HepG2 (cell line): Measurements from ENCODE around the gene ZDHHC14. TPM values are rescaled to one million over a fixed set of nuclear protein-coding genes. Genes with fewer than 3 reads are reported as not detected.
A peak's percentile ranks its signal among the peaks of the same experiment; 100 is the strongest.

Experiments used
- AHDC1 ChIP-seq: sonication (generic); formaldehyde crosslinking; IDR thresholded peaks from 2 replicates; pipeline ENCODE4 v1.5.1; 2020; ENCODE audit warnings: mild to moderate bottlenecking, missing genetic modification reagents, borderline replicate concordance
- ARID5B ChIP-seq: IDR thresholded peaks from 2 replicates; pipeline ENCODE4 v1.4.0; 2020; ENCODE audit warnings: mild to moderate bottlenecking, missing genetic modification reagents
- ASH2L ChIP-seq: fragments of 300-600, 200-600 bp; sonication (generic); IDR thresholded peaks from 2 replicates; pipeline ENCODE4 v1.7.0; 2017; ENCODE audit warnings: low read depth, mild to moderate bottlenecking, moderate library complexity, mixed read lengths, low read length; ENCODE audit not compliant: insufficient read length
- MAFF ChIP-seq: IDR thresholded peaks from 2 replicates; pipeline ENCODE4 v1.6.1; 2011; ENCODE audit warnings: low read depth, low read length, improper control_type of control experiment
- MIER3 ChIP-seq: IDR thresholded peaks from 2 replicates; pipeline ENCODE4 v1.6.1; 2016; ENCODE audit warnings: missing compliant biosample characterization, borderline replicate concordance
- MTA3 ChIP-seq: sonication (generic); formaldehyde crosslinking; IDR thresholded peaks from 2 replicates; pipeline ENCODE4 v1.4.0; 2020; ENCODE audit warnings: missing genetic modification reagents
- NFIC ChIP-seq: IDR thresholded peaks from 2 replicates; pipeline ENCODE4 v1.6.1; 2012; ENCODE audit warnings: mild to moderate bottlenecking, low read length, inconsistent platforms
- RORA ChIP-seq: sonication (generic); formaldehyde crosslinking; IDR thresholded peaks from 2 replicates; pipeline ENCODE4 v1.5.0; 2020; ENCODE audit warnings: mild to moderate bottlenecking, missing genetic modification reagents, moderate library complexity
- RXRA ChIP-seq: sonication (generic); formaldehyde crosslinking; IDR thresholded peaks from 2 replicates; pipeline ENCODE4 v1.5.1; 2020; ENCODE audit warnings: missing genetic modification reagents
- SOX13 ChIP-seq, 3 experiments: fragments of 450-650 bp in 1 of 3; sonication (generic) in 1 of 3; formaldehyde crosslinking in 1 of 3; IDR thresholded peaks in 2 of 3; conservative IDR thresholded peaks in 1 of 3; 2 replicates each; pipeline versions ENCODE4 v1.5.0 to v1.6.1; 2016 to 2020; ENCODE audit warnings: antibody characterized with exemption in 1 of 3, mild to moderate bottlenecking in 1 of 3, missing compliant biosample characterization in 1 of 3, missing genetic modification reagents in 1 of 3, moderate library complexity in 1 of 3
- SP2 ChIP-seq: sonication (generic); formaldehyde crosslinking; IDR thresholded peaks from 2 replicates; pipeline ENCODE4 v1.5.1; 2020; ENCODE audit warnings: mild to moderate bottlenecking, missing genetic modification reagents
- TCF12 ChIP-seq, 2 experiments: fragments of 450-650 bp in 1 of 2; sonication (generic) in 1 of 2; formaldehyde crosslinking in 1 of 2; IDR thresholded peaks; 2 replicates each; pipeline versions ENCODE4 v1.6.1 to v1.8.0; 2017 to 2022; ENCODE audit warnings: antibody characterized with exemption in 1 of 2, mild to moderate bottlenecking in 1 of 2, missing genetic modification reagents in 1 of 2, moderate library complexity in 1 of 2
- WIZ ChIP-seq: sonication (generic); formaldehyde crosslinking; IDR thresholded peaks from 2 replicates; pipeline ENCODE4 v1.5.1; 2020; ENCODE audit warnings: mild to moderate bottlenecking, missing genetic modification reagents
- ZBTB39 ChIP-seq: sonication (generic); formaldehyde crosslinking; IDR thresholded peaks from 2 replicates; pipeline ENCODE4 v1.5.0; 2020; ENCODE audit warnings: missing genetic modification reagents
- ZNF563 ChIP-seq: sonication (generic); formaldehyde crosslinking; IDR thresholded peaks from 2 replicates; pipeline ENCODE4 v1.8.0; 2022; ENCODE audit warnings: mild to moderate bottlenecking, moderate library complexity, missing genetic modification reagents
- ZNF672 ChIP-seq: sonication (generic); formaldehyde crosslinking; IDR thresholded peaks from 2 replicates; pipeline ENCODE4 v1.8.1; 2022; ENCODE audit warnings: missing genetic modification reagents
- polyA plus RNA-seq, 8 experiments: library from polyadenylated mRNA; depleted of rRNA in 3 of 8; stranded (reverse) in 7 of 8; unstranded in 1 of 8; fragments of >200 nt; fragmentation: Illumina TruSeq in 4 of 8; extraction: Trizol in 4 of 8; gene quantifications; 2 replicates each; pipeline versions ENCODE4 v1.2.1 to v1.2.3, GENCODE V29; 2011 to 2016; ENCODE audit warnings: low read depth in 4 of 8, missing spikeins in 1 of 8, mixed read lengths in 1 of 8; ENCODE audit not compliant: insufficient read depth in 1 of 8
- total RNA-seq, 5 experiments: library from RNA; depleted of rRNA; stranded (reverse); fragments of >200 nt; fragmentation: Illumina TruSeq; extraction: Trizol; gene quantifications; 2 replicates each; pipeline ENCODE4 v1.2.3, GENCODE V29; 2016; ENCODE audit warnings: low read depth in 1 of 5

The ZDHHC14 gene
- total and polyA plus RNA-seq, 2 of the 13 experiments (the other 11 are each of a cell fraction or from before 2014, with no cell fraction given): 3.7 to 9.5 TPM

- TF ChIP-seq ZBTB39 (CRISPR knock-in tag) (peak; percentile 40; the same call in 1 of the 2 replicates), RXRA (CRISPR knock-in tag) (0 out of 2 replicates have a peak, but pooled peaks have one; percentile 39), NFIC (peak; percentile 61; the same call in 1 of the 2 replicates), SP2 (CRISPR knock-in tag) (no peak), RORA (CRISPR knock-in tag) (no peak), MAFF (no peak), ZNF672 (no peak), ZNF563 (CRISPR knock-in tag) (no peak), MIER3 (CRISPR knock-in tag) (0 out of 2 replicates have a peak, but pooled peaks have one; percentile 16), MTA3 (no peak), ARID5B (peak; percentile 83), WIZ (CRISPR knock-in tag) (0 out of 2 replicates have a peak, but pooled peaks have one; percentile 27), TCF12 (IDR thresholded peaks at IDR 0.05) (no peak), TCF12 (CRISPR knock-in tag; IDR thresholded peaks at IDR 0.05) (peak; percentile 85), AHDC1 (CRISPR knock-in tag) (peak; percentile 84), ASH2L (peak; percentile 57), SOX13 (IDR thresholded peaks at IDR 0.05) (peak; percentile 56; the same call in 1 of the 2 replicates), SOX13 (CRISPR knock-in tag; conservative IDR thresholded peaks at IDR 0.05 in 1 of 2, IDR thresholded peaks at IDR 0.05 in 1 of 2) (peak in 1 of 2 experiments; percentile 66; a peak in 2 of 4 replicates)
These were observed 136.8 kb downstream of the ZDHHC14 start (continued) for GRCh38 chr6:157517601-157518359.
